ENCODE measurements around the gene PKHD1.

DNA sequence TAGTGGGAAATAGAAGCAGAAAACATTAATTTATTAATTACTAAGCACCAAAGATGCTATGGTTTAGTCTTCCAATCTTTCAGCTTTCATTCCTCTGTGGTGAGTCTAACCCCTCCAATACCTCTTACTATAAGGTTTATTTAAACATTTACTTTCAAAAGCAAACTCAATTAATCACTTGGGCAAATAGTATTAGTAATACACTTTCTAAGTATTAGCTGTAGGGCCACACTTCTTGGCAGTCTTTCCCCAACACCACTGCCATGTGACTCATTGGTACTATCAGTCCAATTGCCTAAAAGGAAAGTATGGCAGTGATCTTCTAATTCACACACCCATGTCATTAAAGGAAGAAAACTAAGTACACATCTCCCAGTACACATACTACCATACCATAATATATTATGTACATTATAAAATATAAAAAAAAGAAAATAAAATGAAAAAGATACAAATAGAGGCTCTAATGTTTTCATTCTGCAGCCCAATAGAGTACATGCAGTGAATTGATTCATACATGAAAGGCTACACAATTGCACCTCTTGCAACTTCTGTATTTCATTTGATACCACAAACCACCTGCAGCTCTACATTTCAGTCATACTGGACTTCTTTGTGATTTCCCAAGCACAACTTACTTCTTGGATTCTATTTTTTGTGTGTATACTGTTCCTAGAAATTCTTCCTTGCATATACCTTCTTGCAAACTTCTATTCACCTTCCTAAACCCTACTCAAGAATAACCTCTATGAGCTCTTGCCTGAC is 218.6 kb downstream of the PKHD1 start:
- TF ChIP-seq, protein P1, sequence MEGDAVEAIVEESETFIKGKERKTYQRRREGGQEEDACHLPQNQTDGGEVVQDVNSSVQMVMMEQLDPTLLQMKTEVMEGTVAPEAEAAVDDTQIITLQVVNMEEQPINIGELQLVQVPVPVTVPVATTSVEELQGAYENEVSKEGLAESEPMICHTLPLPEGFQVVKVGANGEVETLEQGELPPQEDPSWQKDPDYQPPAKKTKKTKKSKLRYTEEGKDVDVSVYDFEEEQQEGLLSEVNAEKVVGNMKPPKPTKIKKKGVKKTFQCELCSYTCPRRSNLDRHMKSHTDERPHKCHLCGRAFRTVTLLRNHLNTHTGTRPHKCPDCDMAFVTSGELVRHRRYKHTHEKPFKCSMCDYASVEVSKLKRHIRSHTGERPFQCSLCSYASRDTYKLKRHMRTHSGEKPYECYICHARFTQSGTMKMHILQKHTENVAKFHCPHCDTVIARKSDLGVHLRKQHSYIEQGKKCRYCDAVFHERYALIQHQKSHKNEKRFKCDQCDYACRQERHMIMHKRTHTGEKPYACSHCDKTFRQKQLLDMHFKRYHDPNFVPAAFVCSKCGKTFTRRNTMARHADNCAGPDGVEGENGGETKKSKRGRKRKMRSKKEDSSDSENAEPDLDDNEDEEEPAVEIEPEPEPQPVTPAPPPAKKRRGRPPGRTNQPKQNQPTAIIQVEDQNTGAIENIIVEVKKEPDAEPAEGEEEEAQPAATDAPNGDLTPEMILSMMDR (IDR thresholded peaks at IDR 0.05) = no peak
- TF ChIP-seq POLR2A (IDR thresholded peaks at IDR 0.05) = no peak
